Skin of body (tissue), 2 donors: ENCODE results near the gene C5AR1. TPM values are rescaled to one million over a fixed set of nuclear protein-coding genes. Genes with fewer than 3 reads are reported as not detected.
"Not testable (repeated sequence)": the region's sequence is repeated elsewhere in the genome, so short reads cannot be mapped to it uniquely, and the experiment has no call there.

ENCODE experiments used
- DNase-seq: peaks from one replicate; lab custom pipeline; 2025; lab: John Stamatoyannopoulos, UW
- total RNA-seq: library from RNA; depleted of rRNA; stranded (reverse); fragments of >200 nt; gene quantifications from one replicate; pipeline ENCODE4 v1.2.3, GENCODE V29; 2014

Gene C5AR1
- total RNA-seq, 1 donor from 2014 or later = 3.3 TPM

DNA sequence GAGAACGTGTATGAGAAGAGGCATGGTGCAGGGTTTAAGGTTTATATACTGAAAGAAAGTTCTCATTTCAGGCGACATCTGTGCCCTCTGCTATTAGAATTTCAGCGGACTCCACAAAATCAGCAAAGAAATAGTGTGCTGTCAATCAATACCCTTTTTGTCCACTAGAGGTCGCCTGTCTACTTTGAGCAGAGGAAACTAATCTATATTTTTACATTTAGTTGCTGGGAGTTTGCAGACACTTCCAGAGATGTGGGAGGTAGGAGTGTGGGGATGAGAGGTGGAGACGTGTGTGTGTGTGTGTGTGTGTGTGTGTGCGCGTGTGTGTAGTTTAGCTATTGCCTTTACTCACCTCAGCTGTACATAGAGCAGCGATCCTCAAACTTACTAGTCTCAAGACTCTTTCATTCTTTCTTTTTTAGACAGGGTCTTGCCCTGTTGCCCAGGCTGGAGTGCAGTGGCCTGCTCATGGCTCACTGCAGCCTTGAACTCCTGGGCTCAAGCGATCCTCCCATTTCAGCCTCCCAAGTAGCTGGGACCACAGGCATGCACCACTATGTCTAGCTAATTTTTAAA lies 25.2 kb upstream of the C5AR1 start:
- no peak for DNase-seq

DNA sequence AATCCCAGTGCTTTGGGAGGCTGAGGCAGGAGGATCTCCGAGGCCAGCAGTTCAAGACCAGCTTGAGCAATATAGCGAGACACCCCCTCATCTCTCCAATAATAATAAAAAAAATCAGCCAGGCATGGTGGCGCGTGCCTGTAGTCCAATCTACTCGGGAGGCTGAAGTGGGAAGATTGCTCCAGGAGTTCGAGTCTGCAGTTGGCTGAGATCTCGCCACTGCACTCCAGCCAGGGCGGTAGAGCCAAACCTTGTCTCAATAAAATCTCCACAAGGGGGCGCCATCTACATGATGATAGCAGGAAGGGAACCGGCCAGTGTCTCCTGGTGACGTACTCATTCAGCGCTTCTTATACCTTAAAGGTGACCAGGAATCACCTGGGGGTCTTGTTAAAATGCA lies 13.6 kb upstream of the C5AR1 start:
- no peak for DNase-seq

DNA sequence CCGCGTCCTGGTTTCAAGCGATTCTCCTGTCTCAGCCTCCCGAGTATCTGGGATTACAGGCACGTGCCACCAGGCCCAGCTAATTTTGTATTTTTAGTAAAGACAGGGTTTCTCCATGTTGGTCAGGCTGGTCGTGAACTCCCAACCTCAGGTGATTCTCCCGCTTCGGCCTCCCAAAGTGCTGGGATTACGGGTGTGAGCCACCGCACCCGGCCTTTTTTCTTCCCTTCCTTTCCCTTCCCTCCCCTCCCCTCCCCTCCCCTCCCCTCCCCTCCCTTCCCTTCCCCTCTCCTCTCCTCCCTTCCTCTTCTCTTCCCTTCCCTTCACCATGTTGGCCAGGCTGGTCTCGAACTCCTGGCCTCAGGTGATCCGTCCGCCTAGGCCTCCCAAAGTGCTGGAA lies 8.8 kb upstream of the C5AR1 start:
- not testable (repeated sequence) for DNase-seq

DNA sequence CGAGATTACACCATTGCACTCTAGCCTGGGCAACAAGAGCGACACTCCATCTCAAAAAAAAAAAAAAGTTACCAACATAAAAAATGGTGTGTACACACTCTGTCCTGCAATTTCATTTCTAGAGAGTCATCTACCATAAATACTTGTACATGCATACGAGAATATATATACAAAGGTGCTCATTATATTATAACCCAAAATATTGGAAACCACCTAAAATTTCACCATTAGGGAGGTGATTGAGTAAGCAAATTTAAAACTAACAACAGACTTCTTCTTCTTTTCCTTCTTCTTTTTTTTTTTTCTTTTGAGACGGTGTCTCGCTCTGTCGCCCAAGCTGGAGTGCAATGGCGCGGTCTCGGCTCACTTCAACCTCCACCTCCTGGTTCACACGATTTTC lies 7.4 kb upstream of the C5AR1 start:
- no peak for DNase-seq

DNA sequence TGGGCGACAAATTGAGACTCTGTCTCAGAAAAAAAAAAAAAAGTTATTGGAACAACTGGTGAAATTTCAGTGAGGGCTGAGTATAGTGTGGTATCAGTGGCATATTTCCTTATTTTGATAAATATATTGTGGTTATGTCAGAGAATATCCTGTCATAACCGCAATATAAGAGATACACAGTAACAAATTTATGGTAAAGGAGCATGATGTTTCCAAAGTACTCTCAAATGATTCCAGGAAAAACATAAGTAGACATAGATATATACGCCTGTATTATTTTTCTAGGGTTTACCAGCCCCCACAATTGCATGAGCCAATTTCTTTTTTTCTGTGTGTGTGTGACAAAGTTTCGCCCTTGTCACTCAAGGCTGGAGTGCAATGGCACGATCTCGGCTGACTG lies 5.7 kb upstream of the C5AR1 start:
- DNase-seq = no peak

DNA sequence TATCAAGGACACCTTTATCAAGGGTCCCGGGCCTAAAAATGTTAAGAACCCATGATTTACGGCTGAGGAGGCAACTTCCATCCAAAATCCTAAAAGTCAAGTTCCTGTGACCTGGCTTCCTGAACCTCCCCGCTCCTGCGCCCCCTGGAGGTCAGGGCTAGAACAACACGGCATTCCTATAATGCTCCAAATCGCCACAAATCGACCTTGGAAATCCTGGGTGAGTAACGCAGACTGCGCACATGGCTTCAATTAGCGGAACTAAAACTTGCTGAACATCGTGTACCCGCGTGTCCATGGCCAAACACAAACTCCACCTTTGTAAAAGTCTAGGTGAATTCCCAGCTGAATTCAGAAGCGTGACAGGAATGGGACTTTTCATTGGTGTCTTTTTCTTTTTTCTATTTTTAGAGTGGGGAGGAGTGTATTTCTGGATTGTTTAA lies 4.3 kb upstream of the C5AR1 start:
- peak; percentile 30 for DNase-seq

DNA sequence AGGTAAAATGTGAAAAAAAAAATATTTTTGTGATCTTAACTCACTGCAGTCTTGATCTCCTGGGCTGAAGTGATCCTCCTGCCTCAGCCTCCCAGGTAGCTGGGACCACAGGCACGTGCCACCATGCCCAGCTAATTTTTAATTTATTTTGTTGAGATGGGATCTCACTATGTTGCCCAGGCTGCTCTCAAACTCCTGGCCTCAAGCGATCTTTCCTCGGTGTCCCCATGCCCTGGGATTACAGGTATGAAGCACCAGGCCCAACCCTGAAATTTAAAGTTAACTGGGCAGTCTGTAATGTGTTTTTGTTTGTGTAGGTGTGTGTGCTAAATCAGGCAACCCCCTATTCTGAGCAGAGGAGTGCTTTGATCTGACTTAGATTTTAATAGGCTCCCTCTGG lies 3.4 kb upstream of the C5AR1 start:
- no peak for DNase-seq

DNA sequence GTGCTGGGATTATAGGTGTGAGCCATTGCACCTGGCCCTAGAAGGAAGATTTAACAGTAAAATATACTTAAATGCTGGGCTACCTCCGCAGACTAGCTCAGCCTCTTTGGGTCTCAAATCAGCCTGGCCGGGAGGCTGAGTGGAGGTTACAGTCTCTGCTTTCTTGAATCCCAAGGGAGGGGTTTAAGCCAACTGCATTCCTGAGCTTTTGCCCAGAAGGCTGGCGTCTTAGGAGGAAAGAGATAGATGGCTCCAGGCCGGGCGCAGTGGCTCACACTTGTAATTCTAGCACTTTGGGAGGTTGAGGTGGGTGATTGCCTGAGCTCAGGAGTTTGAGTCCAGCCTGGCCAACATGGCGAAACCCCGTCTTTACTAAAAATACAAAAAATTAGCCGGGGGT lies 623 bp upstream of the C5AR1 start:
- DNase-seq = no peak

DNA sequence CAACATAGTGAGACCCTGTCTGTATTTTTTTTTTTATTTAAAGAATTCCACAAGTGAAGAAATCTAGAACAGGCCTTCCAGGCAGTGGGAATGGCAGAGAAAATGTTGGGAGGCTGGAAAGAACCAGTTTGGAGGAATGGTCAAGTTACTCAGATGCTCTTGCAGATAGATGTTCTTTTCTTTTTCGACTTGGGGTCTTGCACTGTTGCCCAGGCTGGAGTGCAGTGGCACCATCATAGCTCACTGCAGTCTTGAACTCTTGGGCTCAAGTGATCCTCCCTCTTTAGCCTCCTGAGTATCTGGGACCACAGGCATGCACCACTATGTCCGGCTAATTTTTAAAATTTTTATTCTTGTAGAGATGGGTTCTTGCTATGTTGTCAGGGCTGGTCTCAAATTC lies 662 bp downstream of the C5AR1 start:
- no peak for DNase-seq

DNA sequence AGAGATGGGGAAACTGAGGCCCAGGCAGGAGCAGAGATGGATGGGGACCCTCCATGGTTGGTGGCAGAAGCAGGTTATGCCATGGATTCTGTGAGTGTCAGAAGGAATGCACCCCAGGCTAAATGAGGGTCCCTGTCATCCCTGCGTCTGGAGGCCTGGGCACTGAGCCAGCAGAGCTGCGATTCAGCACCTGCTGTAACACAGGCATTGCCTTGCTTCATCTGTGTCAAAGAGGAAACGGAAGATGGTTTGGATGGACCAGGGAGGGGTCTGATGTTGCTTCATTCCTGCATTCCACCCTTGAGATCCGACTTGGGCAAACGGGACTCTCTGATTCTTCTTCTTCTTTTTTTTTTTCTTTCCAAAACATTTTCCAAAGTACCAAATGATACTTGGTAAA lies 1.2 kb downstream of the C5AR1 start:
- DNase-seq = no peak

DNA sequence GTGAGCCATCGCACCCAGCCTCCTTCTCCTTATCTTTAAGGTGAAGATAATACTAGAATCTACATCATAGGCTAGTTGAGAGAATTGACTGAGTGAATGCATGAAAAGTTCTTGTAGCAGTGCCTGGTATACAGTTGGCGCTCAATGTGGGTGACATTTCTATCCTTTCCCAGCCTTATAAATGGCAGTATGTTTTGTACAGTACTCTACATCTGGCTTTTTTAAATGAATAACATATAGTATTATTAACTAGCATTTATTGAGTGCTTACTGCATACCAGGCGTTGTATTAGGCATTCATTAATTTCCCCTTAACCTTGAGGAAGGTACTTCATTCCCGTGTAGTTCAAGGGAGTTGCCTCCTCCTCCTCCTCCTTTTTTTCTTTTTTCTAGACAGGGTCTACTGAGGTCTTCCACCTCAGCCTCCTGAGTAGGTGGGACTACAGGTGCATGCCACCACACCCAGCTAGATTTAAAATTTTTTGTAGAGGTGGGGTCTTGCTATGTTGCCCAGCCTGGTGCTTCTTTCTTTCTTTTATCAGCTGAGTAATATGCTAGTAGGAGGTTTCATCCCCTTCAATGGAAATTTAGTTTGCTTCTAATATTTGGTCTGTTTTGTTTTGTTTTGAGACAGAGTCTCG lies 2.8 kb downstream of the C5AR1 start:
- DNase-seq = no peak

DNA sequence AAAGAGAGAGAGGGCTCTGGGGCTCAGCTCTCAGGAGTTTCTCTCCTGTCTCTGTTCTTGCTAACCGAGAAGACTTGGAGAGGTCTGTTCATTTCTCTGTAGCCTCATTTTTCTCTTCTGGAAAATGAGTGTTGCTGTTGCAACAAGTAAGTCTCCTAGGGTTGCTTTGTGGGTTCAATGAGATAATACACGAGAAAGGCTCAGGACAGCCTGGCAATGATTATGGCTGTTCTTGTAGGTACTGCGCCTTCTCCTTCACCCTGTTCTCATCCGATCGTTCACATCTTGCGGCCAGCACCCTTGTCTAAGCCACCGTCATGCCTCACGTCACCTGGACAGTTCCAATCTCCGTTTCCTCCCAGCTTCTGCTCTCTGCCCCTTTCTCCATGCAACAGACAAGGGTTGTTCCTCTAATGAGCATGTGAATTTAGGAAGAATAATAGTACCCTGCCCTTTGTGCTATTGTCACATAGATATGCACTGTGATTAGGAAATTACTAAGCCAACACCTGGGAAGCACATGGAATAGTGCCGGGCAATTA lies 4.2 kb downstream of the C5AR1 start:
- DNase-seq = no peak

DNA sequence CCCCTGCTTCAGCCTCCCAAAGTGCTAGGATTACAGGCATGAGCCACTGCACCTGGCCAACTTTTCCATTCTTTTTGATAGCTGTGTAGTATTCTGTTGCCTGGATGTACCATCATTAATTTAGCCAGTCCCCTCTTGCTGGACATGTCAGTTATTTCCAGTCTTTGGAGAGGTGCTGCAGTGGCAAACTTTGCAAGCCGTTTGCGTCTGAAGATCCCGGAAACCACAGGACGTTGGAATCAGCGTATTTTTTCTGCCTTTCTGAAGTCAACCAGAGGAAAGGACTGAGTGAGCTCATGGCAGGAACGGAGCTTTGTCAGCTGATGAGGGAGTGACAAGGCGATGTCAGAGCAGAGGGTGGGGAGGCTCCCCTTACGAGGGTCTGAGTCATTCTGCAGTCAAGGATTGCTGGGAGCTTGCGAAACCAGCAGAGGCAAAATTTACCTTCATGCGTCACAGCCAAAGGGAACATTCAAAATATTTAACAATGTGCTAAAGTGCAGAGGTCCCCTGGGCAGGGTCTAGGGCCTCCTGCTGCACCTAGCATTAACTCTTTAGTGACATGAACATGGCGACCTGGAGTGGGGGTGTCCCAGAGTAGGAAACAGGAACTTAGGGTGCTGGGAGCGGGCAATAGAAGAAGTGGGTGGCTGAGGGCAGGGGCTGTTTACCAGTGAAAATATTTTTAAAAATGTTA lies 5.6 kb downstream of the C5AR1 start:
- DNase-seq = peak; percentile 31

DNA sequence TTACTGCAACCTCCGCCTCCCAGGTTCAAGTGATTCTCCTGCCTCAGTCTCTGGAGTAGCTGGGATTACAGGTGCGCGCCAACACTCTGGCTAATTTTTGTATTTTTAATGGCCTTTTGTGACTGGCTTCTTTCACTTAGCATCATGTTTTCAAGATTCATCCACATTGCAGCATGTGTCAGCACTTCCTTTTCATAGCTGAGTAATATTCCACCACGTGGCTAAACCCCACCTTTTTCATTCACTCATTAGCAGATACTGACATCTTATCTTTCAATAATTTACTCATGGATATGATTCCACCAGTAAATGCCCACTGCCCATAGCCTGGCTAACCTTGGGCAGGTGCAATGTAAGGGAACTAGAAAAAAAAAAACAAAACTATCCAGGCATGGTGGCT lies 6.9 kb downstream of the C5AR1 start:
- no peak for DNase-seq

DNA sequence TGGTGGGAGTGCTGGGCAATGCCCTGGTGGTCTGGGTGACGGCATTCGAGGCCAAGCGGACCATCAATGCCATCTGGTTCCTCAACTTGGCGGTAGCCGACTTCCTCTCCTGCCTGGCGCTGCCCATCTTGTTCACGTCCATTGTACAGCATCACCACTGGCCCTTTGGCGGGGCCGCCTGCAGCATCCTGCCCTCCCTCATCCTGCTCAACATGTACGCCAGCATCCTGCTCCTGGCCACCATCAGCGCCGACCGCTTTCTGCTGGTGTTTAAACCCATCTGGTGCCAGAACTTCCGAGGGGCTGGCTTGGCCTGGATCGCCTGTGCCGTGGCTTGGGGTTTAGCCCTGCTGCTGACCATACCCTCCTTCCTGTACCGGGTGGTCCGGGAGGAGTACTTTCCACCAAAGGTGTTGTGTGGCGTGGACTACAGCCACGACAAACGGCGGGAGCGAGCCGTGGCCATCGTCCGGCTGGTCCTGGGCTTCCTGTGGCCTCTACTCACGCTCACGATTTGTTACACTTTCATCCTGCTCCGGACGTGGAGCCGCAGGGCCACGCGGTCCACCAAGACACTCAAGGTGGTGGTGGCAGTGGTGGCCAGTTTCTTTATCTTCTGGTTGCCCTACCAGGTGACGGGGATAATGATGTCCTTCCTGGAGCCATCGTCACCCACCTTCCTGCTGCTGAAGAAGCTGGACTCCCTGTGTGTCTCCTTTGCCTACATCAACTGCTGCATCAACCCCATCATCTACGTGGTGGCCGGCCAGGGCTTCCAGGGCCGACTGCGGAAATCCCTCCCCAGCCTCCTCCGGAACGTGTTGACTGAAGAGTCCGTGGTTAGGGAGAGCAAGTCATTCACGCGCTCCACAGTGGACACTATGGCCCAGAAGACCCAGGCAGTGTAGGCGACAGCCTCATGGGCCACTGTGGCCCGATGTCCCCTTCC lies 10.5 kb downstream of the C5AR1 start:
- no peak for DNase-seq

DNA sequence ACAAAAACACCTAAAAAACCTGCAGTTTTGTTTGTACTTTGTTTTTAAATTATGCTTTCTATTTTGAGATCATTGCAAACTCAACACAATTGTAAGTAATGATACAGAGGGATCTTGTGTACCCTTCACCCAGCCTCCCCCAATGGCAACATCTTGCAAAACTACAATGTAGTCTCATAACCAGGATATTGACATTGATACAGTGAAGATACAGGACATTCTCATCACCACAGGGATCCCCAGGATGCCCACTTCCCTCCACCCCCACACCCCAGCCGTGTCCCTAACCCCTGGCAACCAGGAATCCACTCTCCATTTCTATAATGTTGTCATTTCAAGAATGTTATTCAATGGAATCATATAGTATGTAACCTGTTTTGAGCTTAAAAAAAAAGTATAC lies 12.0 kb downstream of the C5AR1 start:
- DNase-seq = no peak

DNA sequence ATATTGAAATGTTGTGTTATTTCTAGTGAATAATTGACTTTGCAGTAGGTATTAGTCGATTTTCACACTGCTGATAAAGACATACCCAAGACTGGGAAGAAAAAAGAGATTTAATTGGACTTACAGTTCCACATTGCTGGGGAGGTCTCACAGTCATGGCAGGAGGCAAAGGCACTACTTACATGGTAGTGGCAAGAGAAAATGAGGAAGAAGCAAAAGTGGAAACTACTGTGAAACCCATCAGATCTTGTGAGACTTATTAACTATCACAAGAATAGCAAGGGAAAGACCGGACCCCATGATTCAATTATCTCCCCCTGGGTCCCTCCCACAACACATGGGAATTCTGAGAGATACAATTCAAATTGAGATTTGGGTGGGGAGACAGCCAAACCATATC lies 12.4 kb downstream of the C5AR1 start:
- no peak for DNase-seq

DNA sequence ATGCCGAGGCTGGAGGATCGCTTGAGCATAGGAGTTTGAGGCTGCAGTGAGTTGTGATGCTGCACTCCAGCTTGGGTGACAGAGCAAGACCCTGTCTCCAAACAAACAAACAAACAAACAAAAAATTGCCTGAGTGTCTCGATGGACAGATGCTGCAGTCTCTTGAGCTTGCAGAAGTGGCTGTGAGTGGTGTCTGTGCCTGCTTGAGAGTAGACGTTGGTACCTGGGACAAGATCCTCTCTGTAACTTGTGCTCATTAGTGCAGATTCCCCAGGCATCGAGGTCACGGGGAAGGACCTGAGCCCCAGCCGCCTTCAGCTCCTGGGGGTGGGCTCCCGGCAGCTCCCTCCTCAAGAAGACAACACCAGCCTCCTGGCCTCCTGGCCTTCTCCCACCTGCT lies 13.7 kb downstream of the C5AR1 start:
- DNase-seq = no peak

DNA sequence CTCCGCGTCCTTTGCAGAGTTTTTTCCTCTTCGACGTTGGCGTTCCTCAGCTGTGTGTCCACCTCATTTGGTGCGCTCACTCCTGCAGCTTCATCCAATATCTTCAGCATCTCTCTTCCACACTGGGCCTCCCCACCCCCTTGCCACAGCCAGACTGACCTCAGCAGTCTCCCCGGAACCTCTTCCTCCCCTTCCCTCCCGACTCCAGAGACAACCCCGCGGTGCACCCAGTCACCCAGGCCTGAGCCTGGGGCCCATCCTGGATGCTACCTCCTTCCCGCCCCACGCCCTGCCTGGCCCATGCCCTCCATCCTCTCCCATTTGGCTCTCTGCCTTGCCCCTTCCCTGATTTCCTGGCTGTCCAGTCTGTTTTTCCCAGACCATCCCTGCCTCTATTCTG lies 14.2 kb downstream of the C5AR1 start:
- DNase-seq = no peak

DNA sequence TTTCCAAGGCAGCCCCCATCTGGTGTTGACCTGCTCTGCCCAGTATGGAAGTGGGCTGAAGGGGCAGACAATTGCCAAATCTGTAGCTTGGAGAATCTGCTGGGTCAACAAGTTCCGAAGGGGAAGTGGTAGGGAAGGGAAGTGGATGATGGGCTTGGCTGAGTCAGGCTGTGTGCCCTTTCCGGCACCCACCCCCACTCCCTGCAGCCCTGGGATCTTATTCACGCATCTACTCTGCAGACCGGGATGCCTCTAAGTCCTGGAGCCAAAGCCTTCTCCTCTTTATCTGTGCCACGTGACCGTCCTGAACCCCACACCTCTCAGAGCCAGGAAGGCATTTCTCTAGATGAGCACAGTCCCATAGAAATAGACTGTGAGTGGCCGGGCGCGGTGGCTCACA lies 14.8 kb downstream of the C5AR1 start:
- DNase-seq = no peak

DNA sequence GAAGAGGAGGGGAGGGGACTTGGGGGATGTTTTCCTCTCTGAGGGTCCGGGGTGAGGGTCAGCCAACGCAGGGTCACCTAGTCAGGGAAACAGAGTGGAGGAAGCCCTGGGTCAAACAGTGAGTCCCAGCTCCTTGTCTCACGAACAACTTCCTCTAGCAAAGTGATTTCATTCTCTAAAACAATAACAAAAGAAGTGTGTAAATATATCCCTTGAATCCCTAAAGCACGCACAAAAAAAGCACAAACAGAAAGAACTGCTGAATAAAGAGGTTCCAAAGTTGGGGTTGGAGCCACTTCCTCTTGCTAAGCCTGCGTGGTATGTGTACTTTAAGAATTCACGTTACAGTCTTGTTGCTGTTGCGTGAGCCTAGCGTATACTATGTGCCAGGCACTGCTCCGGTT lies 20.8 kb downstream of the C5AR1 start:
- DNase-seq = no peak

DNA sequence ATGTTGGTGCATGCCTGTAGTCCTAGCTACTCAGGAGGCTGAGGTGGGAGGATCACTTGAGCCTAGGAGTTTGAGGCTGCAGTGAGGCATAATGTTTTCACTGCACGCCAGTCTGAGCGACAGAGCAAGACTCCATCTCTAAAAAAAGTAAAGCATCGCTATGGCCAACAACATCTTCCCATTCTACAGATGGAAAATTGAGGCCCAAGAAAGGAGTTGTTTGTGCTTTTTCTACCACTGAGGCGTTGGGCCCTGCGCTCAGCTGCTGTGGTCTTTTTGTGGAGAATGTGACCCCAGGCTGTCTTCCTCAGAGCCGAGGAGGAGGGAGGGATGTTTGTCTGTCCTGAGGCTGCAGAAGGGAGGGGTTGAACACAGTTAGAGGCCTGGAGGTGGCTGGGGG lies 21.8 kb downstream of the C5AR1 start:
- DNase-seq = no peak
